IMR-90 (cell line): ENCODE data around the gene AKAP13. TPM values are rescaled to one million over a fixed set of nuclear protein-coding genes. Genes with fewer than 3 reads are reported as not detected.

ENCODE experiments used
- CHD1 ChIP-seq: IDR thresholded peaks from 2 replicates; pipeline ENCODE4 v1.6.1; 2012; ENCODE audit warnings: low read depth, low read length, improper control_type of control experiment
- FOS ChIP-seq: fragments of 150-350 bp; IDR thresholded peaks from 2 replicates; pipeline ENCODE4 v1.6.1; 2016; ENCODE audit warnings: low read depth, low read length
- MAFK ChIP-seq: IDR thresholded peaks from 2 replicates; pipeline ENCODE4 v1.6.1; 2012; ENCODE audit warnings: low read depth, low read length, improper control_type of control experiment
- MAZ ChIP-seq: IDR thresholded peaks from 2 replicates; pipeline ENCODE4 v1.6.1; 2012; ENCODE audit warnings: low read depth, mild to moderate bottlenecking, low read length, improper control_type of control experiment, moderate library complexity, borderline replicate concordance
- NFE2L2 ChIP-seq: fragments of 150-350 bp; IDR thresholded peaks from 2 replicates; pipeline ENCODE4 v1.6.1; 2016; ENCODE audit warnings: low read depth, mild to moderate bottlenecking, low read length
- polyA plus RNA-seq, 3 experiments: library from polyadenylated mRNA; depleted of rRNA; stranded (reverse); fragments of >200 nt; gene quantifications; 2 replicates each; pipeline ENCODE4 v1.2.3, GENCODE V29; 2012; ENCODE audit warnings: low replicate concordance in 1 of 3
- total RNA-seq: library from RNA; depleted of rRNA; stranded (reverse); fragments of >200 nt; gene quantifications from 2 replicates; pipeline ENCODE4 v1.2.3, GENCODE V29; 2012
- TF ChIP-seq, protein P1 (sequence below): fragments of 150-350 bp; IDR thresholded peaks from 2 replicates; pipeline ENCODE4 v1.6.1; 2016; ENCODE audit warnings: low read depth, mild to moderate bottlenecking, low read length, moderate library complexity, borderline replicate concordance

Gene AKAP13
- total and polyA plus RNA-seq, 2 of the 4 experiments (the other 2 are of a cell fraction) = 10.4 to 46.4 TPM

DNA sequence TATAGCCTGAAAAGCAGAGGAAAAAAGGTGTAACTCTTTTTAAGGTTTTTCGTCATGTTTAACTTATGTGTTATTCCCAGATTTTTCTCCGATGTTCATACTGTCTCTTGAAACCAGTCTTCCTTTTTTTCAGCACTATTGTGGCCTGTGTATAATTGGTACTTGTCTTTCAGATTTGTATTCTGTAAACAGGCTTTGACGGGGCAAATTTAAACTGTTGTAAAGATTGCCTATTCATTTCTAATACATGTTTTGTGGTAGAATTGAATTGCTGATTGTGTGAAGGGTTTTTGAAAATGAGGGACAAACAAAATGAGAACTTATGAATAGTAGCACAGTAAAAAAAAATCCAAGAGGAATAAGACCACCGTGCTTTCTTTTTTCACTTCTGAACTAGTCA, 33.6 kb downstream of the AKAP13 start (continued):
- TF ChIP-seq, protein P1, sequence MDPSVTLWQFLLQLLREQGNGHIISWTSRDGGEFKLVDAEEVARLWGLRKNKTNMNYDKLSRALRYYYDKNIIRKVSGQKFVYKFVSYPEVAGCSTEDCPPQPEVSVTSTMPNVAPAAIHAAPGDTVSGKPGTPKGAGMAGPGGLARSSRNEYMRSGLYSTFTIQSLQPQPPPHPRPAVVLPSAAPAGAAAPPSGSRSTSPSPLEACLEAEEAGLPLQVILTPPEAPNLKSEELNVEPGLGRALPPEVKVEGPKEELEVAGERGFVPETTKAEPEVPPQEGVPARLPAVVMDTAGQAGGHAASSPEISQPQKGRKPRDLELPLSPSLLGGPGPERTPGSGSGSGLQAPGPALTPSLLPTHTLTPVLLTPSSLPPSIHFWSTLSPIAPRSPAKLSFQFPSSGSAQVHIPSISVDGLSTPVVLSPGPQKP = no peak
- no peak for TF ChIP-seq CHD1
- TF ChIP-seq MAFK = no peak
- TF ChIP-seq NFE2L2 = no peak
- no peak for TF ChIP-seq MAZ
- no peak for TF ChIP-seq FOS
